Esophagus muscularis mucosa (tissue), 4 donors: ENCODE data around the gene GNG2. TPM values are rescaled to one million over a fixed set of nuclear protein-coding genes. Genes with fewer than 3 reads are reported as not detected.

Experiments used
- DNase-seq: peaks from one replicate; pipeline ENCODE4 v3.0.0-alpha.2; 2017; ENCODE audit errors: extremely low spot score
- H3K27ac ChIP-seq, 4 donors: fragments of 200-600 bp; sonication (generic); replicated peaks in 1 of 4; 1 replicate in 3 of 4; 2 replicates in 1 of 4; pipeline ENCODE4 v1.5.1; 2016 to 2019; ENCODE audit warnings: mild to moderate bottlenecking in 1 of 4
- H3K27me3 ChIP-seq, 4 donors: fragments of 200-600 bp; sonication (generic); one replicate each; pipeline versions ENCODE4 v1.5.1 to v1.6.0; 2016 to 2019
- H3K36me3 ChIP-seq, 4 donors: fragments of 200-600 bp; sonication (generic); one replicate each; pipeline ENCODE4 v1.5.1; 2016 to 2019
- H3K4me1 ChIP-seq, 4 donors: fragments of 200-600 bp; sonication (generic); one replicate each; pipeline ENCODE4 v1.5.1; 2016 to 2019
- H3K4me3 ChIP-seq, 4 donors: fragments of 200-600 bp; sonication (generic); 1 replicate in 2 of 4; 2 replicates in 2 of 4; pipeline ENCODE4 v1.5.1; 2016 to 2019; ENCODE audit warnings: mild to moderate bottlenecking in 4 of 4, moderate library complexity in 1 of 4
- H3K9me3 ChIP-seq, 4 donors: fragments of 200-600 bp; sonication (generic); 1 replicate in 3 of 4; 2 replicates in 1 of 4; pipeline ENCODE4 v1.5.1; 2016 to 2019
- CTCF ChIP-seq, 3 experiments: fragments of 200-600 bp in 2 of 3; fragments of 450-650 bp in 1 of 3; sonication (generic) in 2 of 3; IDR thresholded peaks; one replicate each; pipeline ENCODE4 v1.5.1; 2017 to 2019; ENCODE audit warnings: antibody characterized with exemption in 3 of 3, mild to moderate bottlenecking in 2 of 3, moderate library complexity in 1 of 3
- EP300 ChIP-seq: sonication (generic); formaldehyde crosslinking; IDR thresholded peaks from one replicate; pipeline ENCODE4 v1.6.1; 2017; ENCODE audit warnings: antibody characterized with exemption
- POLR2A ChIP-seq: fragments of 450-650 bp; IDR thresholded peaks from one replicate; pipeline ENCODE4 v1.6.1; 2017; ENCODE audit warnings: antibody characterized with exemption, moderate library complexity, mild to moderate bottlenecking, low read depth
- POLR2AphosphoS5 ChIP-seq, 2 donors: sonication (generic); formaldehyde crosslinking; IDR thresholded peaks; one replicate each; pipeline ENCODE4 v1.6.1; 2017; ENCODE audit warnings: antibody characterized with exemption in 2 of 2
- WGBS: methylation state at CpG from one replicate; pipeline ENCODE4 v1.1.5; 2018; 5-methylcytosine and 5-hydroxymethylcytosine counted together
- intact Hi-C: fragments of 100-400 bp; cut with DNase I; formaldehyde crosslinking; loops from one replicate; pipeline ENCODE4 v1.15.1; 2023
- total RNA-seq, 4 donors: library from RNA; depleted of rRNA; stranded (reverse); fragments of >200 nt; gene quantifications; one replicate each; pipeline versions ENCODE4 v1.1.0 to v1.2.1, GENCODE V29; 2016

Gene GNG2
- total RNA-seq, 4 donors from 2014 or later: 15.7 to 19.9 (median 17.7) TPM

- Histone ChIP-seq H3K4me3 (peak overlapping the region; percentile 92 to 100 (median 94)), H3K27me3 (no peaks in the 10 kb centered on the region), H3K27ac (peak overlapping the region in 3 of 4 donors; percentile 93 to 96 (median 95)), H3K36me3 (peaks cover 5 to 46% (median 26%) of the 10 kb centered on the region in 4 donors), H3K4me1 (peaks cover 17 to 42% (median 39%) of the 10 kb centered on the region in 4 donors), H3K9me3 (no peaks in the 10 kb centered on the region)
- DNase-seq: no peak
- TF ChIP-seq POLR2A (no peak), POLR2AphosphoS5 (IDR thresholded peaks at IDR 0.05) (no peak), EP300 (no peak), CTCF (IDR thresholded peaks at IDR 0.05) (no peak)
- WGBS: 75% methylated on average over 3 of the region's 3 CpGs
- intact Hi-C loops: no loop called here
These were observed 130.1 kb downstream of the GNG2 start for GRCh38 chr14:51990488-51990887.

GRCh38 chr14:51993285-51993920 is 133.0 kb downstream of the GNG2 start:
- Histone ChIP-seq H3K4me1 (peaks cover 17 to 51% (median 48%) of the 10 kb centered on the region in 4 donors), H3K36me3 (peaks cover 5 to 46% (median 28%) of the 10 kb centered on the region in 4 donors)
- intact Hi-C loops: no loop called here

GRCh38 chr14:51996148-51996746 is 135.8 kb downstream of the GNG2 start:
- H3K9me3 ChIP-seq: no peaks in the 10 kb centered on the region
- 56% methylated on average over 4 of the region's 4 CpGs for WGBS
- peaks cover 5 to 52% (median 37%) of the 10 kb centered on the region in 4 donors for H3K36me3 ChIP-seq
- TF ChIP-seq EP300 (no peak), CTCF (IDR thresholded peaks at IDR 0.05) (peak; percentile 78 to 83 (median 81)), POLR2A (no peak), POLR2AphosphoS5 (IDR thresholded peaks at IDR 0.05) (no peak)
- no peak for DNase-seq
- peaks cover 10 to 43% (median 31%) of the 10 kb centered on the region in 4 donors for H3K4me1 ChIP-seq
- H3K4me3 ChIP-seq: no peak overlapping the region
- H3K27ac ChIP-seq: peak overlapping the region in 1 of 4 donors; percentile 20
- no peaks in the 10 kb centered on the region for H3K27me3 ChIP-seq
- intact Hi-C loops: loop anchor here (5.0 kb wide), 2 partner anchors 36 to 76 kb away; no protein-coding TSS in a partner anchor

More at GRCh38 chr14:51993285-51993920, 133.0 kb downstream of the GNG2 start:
- WGBS: 69% methylated on average over 3 of the region's 3 CpGs
- DNase-seq: no peak
- H3K27ac ChIP-seq: no peak overlapping the region
- TF ChIP-seq POLR2A (no peak), CTCF (IDR thresholded peaks at IDR 0.05) (no peak), EP300 (no peak), POLR2AphosphoS5 (IDR thresholded peaks at IDR 0.05) (no peak)
- H3K9me3 ChIP-seq: no peaks in the 10 kb centered on the region
- H3K4me3 ChIP-seq: no peak overlapping the region
- H3K27me3 ChIP-seq: no peaks in the 10 kb centered on the region

GRCh38 chr14:51998348-51998747 is 137.9 kb downstream of the GNG2 start:
- peaks cover 13 to 47% (median 35%) of the 10 kb centered on the region in 4 donors for H3K36me3 ChIP-seq
- intact Hi-C loops: loop anchor here (5.0 kb wide), 2 partner anchors 34 to 74 kb away; no protein-coding TSS in a partner anchor

More at GRCh38 chr14:51998348-51998747, 137.9 kb downstream of the GNG2 start:
- no peaks in the 10 kb centered on the region for H3K9me3 ChIP-seq
- TF ChIP-seq EP300: no peak
- TF ChIP-seq POLR2A: no peak
- TF ChIP-seq CTCF (IDR thresholded peaks at IDR 0.05): no peak
- no peak for TF ChIP-seq POLR2AphosphoS5 (IDR thresholded peaks at IDR 0.05)
- DNase-seq: no peak
- H3K27ac ChIP-seq: no peak overlapping the region
- H3K4me1 ChIP-seq: peaks cover 22 to 45% (median 30%) of the 10 kb centered on the region in 4 donors
- no peaks in the 10 kb centered on the region for H3K27me3 ChIP-seq
- no peak overlapping the region for H3K4me3 ChIP-seq
